Endothelial cell of umbilical vein (primary cell): Measurements from ENCODE around the gene TAPBPL.

Experiments
- EZH2 ChIP-seq: IDR thresholded peaks from 2 replicates; pipeline ENCODE4 v1.6.1; 2012; ENCODE audit warnings: borderline replicate concordance, low read depth, mild to moderate bottlenecking, moderate library complexity, low read length, inconsistent platforms; ENCODE audit not compliant: severe bottlenecking
- MAX ChIP-seq: IDR thresholded peaks from 2 replicates; pipeline ENCODE4 v1.6.1; 2011; ENCODE audit not compliant: insufficient read depth, insufficient read length
- POLR2A ChIP-seq: IDR thresholded peaks from 2 replicates; pipeline ENCODE4 v1.6.1; 2012; ENCODE audit warnings: low read depth, mild to moderate bottlenecking, control low read depth, low read length
- POLR2AphosphoS5 ChIP-seq: IDR thresholded peaks from 2 replicates; pipeline ENCODE4 v1.6.1; 2012; ENCODE audit warnings: low read depth, mild to moderate bottlenecking, control low read depth, low read length, moderate library complexity; ENCODE audit not compliant: insufficient read depth

GRCh38 chr12:6438345-6438744 lies 13.5 kb upstream of the TAPBPL start:
- TF ChIP-seq POLR2A (no peak), EZH2 (no peak), POLR2AphosphoS5 (no peak), MAX (no peak)
